Stimulated activated CD8-positive, alpha-beta memory T cell treated with anti-CD3 and anti-CD28 coated beads, Interleukin-15, amount 100 ng/mL, for 24 hours (primary cell): ENCODE data around the gene ELMOD3.
"Not testable (repeated sequence)": the region's sequence is repeated elsewhere in the genome, so short reads cannot be mapped to it uniquely, and the experiment has no call there.

ENCODE experiments used
- DNase-seq: peaks from one replicate; pipeline ENCODE4 v3.0.0-alpha.2; 2020; ENCODE audit warnings: low read depth

Gene ELMOD3

GRCh38 chr2:85329181-85329651 lies 25.4 kb upstream of the ELMOD3 start:
- no peak for DNase-seq

- not testable (repeated sequence) for DNase-seq
Observed at GRCh38 chr2:85329701-85330100, 24.9 kb upstream of the ELMOD3 start.

DNA sequence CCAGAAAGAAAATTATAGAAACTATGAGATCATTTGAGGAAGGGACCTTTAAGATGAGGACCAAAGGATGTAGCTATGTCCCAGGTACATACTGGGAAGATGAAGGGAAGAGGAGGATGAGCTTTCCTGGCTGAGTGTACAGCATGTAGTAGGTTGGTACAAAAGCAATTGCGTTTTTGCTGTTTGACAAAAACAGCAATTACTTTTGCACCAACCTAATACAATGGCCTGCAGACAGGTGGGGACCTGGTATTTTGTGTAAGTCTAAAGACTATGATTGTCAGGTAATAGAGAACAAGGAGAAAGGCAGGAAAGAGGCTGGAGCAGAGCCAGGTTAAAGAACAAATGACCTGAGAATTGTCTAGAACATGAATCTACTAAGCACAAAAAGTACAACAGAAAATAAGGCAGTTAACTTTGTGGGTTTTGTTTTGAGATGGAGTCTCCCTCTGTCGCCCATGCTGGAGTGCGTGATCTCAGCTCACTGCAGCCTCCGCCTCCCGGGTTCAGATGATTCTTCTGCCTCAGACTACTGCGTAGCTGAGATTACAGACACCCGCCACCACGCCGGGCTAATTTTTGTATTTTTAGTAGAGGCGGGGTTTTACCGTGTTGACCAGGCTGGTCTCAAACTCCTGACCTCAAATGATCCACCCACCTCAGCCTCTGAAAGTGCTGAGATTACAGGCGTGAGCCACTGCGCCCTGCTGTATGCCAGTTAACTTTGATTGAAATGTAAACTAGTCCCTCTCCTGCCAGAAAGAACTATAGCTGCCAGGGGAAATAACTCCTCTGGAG lies 23.5 kb upstream of the ELMOD3 start:
- DNase-seq, result no peak

DNA sequence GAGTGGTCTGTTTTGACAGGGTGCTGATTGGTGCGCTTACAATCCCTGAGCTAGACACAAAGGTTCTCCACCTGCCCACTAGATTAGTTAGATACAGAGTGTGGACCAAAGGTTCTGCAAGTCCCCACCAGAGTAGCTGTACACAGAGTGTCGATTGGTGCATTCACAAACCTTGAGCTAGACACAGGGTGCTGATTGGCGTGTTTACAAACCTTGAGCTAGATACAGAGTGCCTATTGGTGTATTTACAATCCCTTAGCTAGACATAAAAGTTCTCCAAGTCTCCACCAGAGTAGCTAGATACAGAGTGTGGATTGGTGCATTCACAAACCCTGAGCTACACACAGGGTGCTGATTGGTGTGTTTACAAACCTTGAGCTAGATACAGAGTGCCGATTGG lies 20.7 kb upstream of the ELMOD3 start:
- not testable (repeated sequence) for DNase-seq

GRCh38 chr2:85334928-85335327 lies 19.6 kb upstream of the ELMOD3 start:
- DNase-seq, result no peak

GRCh38 chr2:85340034-85340892 lies 14.3 kb upstream of the ELMOD3 start:
- no peak for DNase-seq

- DNase-seq, result no peak
Observed at GRCh38 chr2:85341269-85342029, 13.1 kb upstream of the ELMOD3 start.

GRCh38 chr2:85342156-85342555 lies 12.4 kb upstream of the ELMOD3 start:
- no peak for DNase-seq

DNA sequence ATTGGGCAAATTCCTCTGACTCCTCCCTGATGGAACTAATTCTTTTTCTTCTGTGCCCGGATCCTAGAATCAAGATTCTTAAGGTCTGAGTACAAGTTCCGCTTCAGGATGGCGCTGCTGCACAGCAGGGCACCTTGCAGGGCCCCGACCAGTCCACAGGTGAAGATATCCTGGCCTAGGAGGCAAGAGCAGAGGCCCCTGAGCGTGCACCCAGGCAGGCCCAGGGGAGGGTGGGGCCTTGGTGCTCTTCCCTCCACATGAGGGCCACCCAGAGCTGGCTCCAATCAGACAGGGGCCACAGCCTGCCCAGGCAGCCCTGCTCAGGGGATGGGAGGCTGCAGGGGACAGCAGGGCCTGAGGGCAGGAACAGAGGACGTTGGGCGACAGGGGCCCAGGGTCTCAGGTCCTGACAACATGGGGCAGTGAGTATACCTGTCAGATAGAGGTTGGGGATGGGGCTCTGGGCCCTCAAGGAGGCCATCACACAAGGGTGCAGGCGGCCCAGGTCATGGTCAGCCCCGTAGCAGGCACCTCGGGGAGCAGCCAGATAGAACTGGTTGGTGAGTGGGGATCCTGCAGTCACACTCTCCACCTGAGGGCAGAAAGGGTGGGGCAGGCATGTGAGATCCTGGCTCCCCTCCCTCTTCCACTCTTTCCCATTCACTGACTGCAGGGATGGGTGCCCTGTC lies 11.2 kb upstream of the ELMOD3 start:
- not testable (repeated sequence) for DNase-seq

DNA sequence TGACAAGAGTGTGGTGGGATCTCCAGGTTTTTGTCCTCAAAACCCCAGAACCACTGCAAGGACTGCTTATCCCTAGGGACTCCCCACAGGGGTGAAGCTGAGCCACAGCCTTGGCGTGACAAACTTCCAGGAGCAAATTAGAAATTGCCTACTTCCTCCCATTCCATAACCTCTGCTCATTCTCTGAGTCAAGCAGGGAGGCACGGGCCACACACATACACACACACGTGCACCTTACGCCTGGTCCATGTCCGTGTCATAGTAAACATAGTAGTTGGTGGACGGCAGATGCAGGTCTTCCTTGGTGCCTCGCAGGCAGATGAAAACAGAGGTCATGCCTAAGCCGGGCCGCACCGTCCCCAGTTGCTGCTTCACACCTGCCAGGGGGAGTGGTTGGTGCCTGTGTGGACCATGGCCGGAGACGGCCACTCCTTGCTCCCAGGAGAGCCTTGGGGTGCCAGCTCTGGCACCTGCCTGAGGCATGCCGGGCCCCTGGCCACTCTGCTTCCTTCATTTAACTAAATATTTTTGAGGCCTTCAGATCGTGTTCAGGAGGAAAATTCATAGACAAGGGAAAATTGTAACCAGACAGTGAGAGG lies 10.1 kb upstream of the ELMOD3 start:
- DNase-seq, result no peak

DNA sequence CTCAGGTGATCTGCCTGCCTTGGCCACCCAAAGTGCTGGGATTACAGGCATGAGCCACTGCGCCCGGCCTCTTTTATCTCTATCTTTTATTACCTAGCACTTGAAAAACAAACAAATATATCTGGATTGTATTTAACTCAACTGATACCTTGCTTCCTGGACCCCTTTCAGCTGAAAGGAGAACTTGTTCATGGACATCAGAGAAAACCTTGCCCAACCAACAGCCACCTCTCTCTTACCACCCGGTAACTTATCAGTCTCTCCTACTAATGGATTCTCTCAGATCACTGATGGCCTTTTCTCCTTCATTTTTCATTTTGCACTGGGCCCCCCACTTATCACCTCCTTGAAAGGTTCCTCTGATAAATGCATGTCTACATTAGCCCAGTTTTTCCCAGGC lies 7.0 kb upstream of the ELMOD3 start:
- DNase-seq, result no peak

GRCh38 chr2:85353876-85354285 lies 688 bp upstream of the ELMOD3 start:
- DNase-seq, result peak; percentile 2

DNA sequence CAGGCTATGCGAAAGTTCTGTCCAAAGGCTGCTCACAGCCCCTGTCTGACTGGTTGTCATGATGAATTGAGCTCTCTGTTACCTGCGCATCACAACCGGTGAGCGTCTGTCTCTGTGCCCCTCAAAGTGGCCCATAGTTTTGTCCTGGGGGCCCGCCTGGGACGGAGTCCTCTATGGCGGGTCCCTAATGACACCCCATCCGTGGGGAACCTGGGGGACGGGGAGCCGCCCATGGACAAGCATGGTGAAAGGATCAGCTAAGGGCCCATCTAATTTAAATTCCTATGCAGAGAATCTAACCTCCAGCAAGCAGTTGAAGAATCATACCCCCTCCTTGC lies 473 bp downstream of the ELMOD3 start:
- no peak for DNase-seq

- DNase-seq, result no peak
Observed at GRCh38 chr2:85355521-85355920, 952 bp downstream of the ELMOD3 start.

- DNase-seq, result no peak
Observed at GRCh38 chr2:85356186-85356585, 1.6 kb downstream of the ELMOD3 start.

GRCh38 chr2:85357736-85358135 lies 3.2 kb downstream of the ELMOD3 start:
- no peak for DNase-seq

DNA sequence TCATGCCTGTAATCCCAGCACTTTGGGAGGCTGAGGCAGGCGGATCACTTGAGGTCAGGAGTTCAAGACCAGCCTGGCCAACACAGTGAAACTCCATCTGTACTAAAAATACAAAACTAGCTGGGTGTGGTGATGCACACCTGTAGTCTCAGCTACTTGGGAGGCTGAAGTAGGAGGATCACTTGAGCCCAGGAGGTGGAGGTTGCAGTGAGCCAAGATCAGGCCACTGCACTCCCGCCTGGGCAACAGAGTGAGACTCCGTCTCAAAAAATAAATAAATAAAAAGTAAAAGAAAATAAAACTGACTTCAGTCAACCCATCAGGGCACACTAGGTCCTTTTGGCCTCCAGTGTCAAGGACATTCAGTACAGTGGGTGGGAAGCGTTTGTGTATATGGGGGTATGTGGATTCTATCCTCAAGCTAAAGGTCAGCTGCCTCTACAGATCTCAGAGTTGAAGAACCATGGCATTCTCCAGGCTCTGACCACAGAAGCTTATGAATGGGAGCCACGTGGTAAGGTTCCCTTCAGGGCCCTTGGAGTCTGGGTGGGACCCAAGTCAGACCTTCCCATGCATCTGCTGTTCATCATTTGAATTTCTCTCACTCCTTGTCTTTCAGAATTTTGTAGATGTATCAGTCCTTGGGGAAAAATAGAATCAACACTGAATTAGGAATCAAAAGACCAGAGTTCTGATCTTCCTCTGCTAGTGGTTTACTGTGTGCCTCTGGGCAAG lies 8.3 kb downstream of the ELMOD3 start:
- not testable (repeated sequence) for DNase-seq

- DNase-seq, result no peak
Observed at GRCh38 chr2:85367180-85367579, 12.6 kb downstream of the ELMOD3 start.

GRCh38 chr2:85368921-85369320 lies 14.4 kb downstream of the ELMOD3 start:
- no peak for DNase-seq

DNA sequence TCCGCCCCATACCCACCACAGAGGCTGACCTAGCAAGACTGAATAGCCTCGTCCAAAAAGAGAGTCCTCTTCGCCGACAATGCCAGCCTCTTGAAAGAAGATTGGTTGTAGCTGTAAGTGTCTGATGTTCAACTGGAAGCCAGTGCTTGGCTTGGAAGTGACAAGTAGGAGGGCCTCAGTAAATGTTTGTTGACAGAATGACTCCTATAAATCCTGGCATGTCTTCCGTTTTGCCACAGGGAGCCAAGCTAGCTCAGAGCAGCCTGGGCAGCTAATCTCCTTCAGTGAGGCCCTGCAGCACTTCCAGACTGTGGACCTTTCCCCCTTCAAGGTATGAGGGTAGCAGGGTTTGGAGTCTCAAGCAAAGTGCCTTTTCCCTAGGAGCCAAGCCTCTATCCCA lies 14.9 kb downstream of the ELMOD3 start:
- no peak for DNase-seq

DNA sequence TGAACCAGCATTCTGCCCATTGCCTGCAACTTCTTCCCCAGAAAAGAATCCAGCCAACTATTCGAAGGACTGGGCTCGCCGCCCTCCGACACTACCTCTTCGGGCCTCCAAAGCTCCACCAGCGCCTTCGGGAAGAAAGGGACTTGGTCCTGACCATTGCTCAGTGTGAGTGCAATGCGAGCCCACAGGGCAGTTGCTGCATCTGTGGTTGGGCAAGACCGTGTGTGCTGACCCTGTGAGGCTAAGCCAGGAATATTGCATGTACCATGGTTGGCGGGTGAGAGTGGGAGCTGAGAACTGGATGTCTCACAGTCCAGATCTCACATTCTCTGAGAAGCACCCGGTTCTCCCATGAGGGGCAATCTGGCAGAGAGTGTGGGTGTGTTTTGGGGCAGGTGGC lies 16.5 kb downstream of the ELMOD3 start:
- no peak for DNase-seq
